T-cell (primary cell): ENCODE data around the gene ANO2. TPM values are rescaled to one million over a fixed set of nuclear protein-coding genes. Genes with fewer than 3 reads are reported as not detected.

Experiments used
- ATAC-seq, 4 experiments: fragments of 200-7000 bp in 3 of 4; fragments of 150-1000 bp in 1 of 4; cut with Tn5 transposase; replicated peaks in 1 of 4; 1 replicate in 3 of 4; 2 replicates in 1 of 4; pipeline ENCODE4 v1.10.0; 2021; ENCODE audit warnings: moderate library complexity in 3 of 4, mild to moderate bottlenecking in 2 of 4, moderate number of reproducible peaks in 1 of 4
- CTCF ChIA-PET, 2 donors: fragments of 300-600 bp; sonication (Branson Sonifier 250); formaldehyde crosslinking; loops; one replicate each; lab custom pipeline; 2022; ENCODE audit warnings: antibody characterized with exemption in 2 of 2; lab: Charles Lee
- POLR2A ChIA-PET, 2 donors: fragments of 300-600 bp; sonication (Branson Sonifier 250); formaldehyde crosslinking; loops; one replicate each; lab custom pipeline; 2022; ENCODE audit warnings: antibody characterized with exemption in 2 of 2; lab: Charles Lee
- DNase-seq, 35 experiments: peaks; one replicate each; pipeline versions ENCODE4 v3.0.0 to v3.0.0-alpha.2; 2013 to 2023
- H3K27ac ChIP-seq: one replicate; pipeline ENCODE4 v1.5.1; 2013; ENCODE audit warnings: low read length
- H3K27me3 ChIP-seq, 2 experiments: replicated peaks in 1 of 2; 1 replicate in 1 of 2; 2 replicates in 1 of 2; pipeline versions ENCODE4 v1.6.1 to v1.7.0; 2013; ENCODE audit warnings: low read length in 1 of 2, mixed read lengths in 1 of 2; ENCODE audit not compliant: control insufficient read depth in 2 of 2, insufficient read depth in 2 of 2; ENCODE audit errors: extremely low read depth in 1 of 2
- H3K36me3 ChIP-seq, 2 donors: 1 replicate in 1 of 2; 2 replicates in 1 of 2; pipeline versions ENCODE4 v1.6.1 to v1.7.0; 2013; ENCODE audit warnings: low read length in 1 of 2; ENCODE audit not compliant: control insufficient read depth in 2 of 2, insufficient read depth in 1 of 2; ENCODE audit errors: extremely low read depth in 1 of 2
- H3K4me1 ChIP-seq, 2 experiments: 1 replicate in 1 of 2; 2 replicates in 1 of 2; pipeline versions ENCODE4 v1.6.1 to v1.7.0; 2013; ENCODE audit warnings: low read length in 2 of 2, mixed read lengths in 1 of 2; ENCODE audit not compliant: insufficient read depth in 2 of 2, control insufficient read depth in 1 of 2; ENCODE audit errors: extremely low read depth in 1 of 2
- H3K4me3 ChIP-seq, 2 donors: 1 replicate in 1 of 2; 2 replicates in 1 of 2; pipeline versions ENCODE4 v1.5.1 to v1.7.0; 2013; ENCODE audit warnings: mild to moderate bottlenecking in 2 of 2, low read length in 1 of 2, moderate library complexity in 1 of 2; ENCODE audit not compliant: control insufficient read depth in 1 of 2; ENCODE audit errors: extremely low read depth in 1 of 2
- H3K9me3 ChIP-seq: 2 replicates; pipeline ENCODE4 v1.7.0; 2013
- H3K27ac Mint-ChIP-seq, 2 donors: one replicate each; pipeline ENCODE4 v1.8.0; 2020 to 2021; ENCODE audit warnings: mild to moderate bottlenecking in 2 of 2, mixed read lengths in 2 of 2
- H3K27me3 Mint-ChIP-seq, 2 donors: one replicate each; pipeline ENCODE4 v1.8.0; 2021 to 2022; ENCODE audit warnings: mixed read lengths in 2 of 2
- H3K36me3 Mint-ChIP-seq: one replicate; pipeline ENCODE4 v1.8.0; 2021; ENCODE audit warnings: mixed read lengths
- H3K4me1 Mint-ChIP-seq, 3 donors: one replicate each; pipeline ENCODE4 v1.8.0; 2020 to 2022; ENCODE audit warnings: mixed read lengths in 3 of 3, mild to moderate bottlenecking in 1 of 3
- H3K4me3 Mint-ChIP-seq, 3 donors: one replicate each; pipeline ENCODE4 v1.8.0; 2020 to 2022; ENCODE audit warnings: mild to moderate bottlenecking in 3 of 3, mixed read lengths in 3 of 3, moderate library complexity in 3 of 3
- H3K9me3 Mint-ChIP-seq, 3 donors: one replicate each; pipeline ENCODE4 v1.8.0; 2020 to 2022; ENCODE audit warnings: mixed read lengths in 3 of 3
- WGBS: methylation state at CpG from one replicate; pipeline ENCODE4 v1.1.5; 2013; ENCODE audit warnings: missing lambda C conversion rate; ENCODE audit not compliant: insufficient coverage; 5-methylcytosine and 5-hydroxymethylcytosine counted together
- total RNA-seq, 35 experiments: library from RNA in 6 of 35; stranded (reverse) in 6 of 35; fragments of 120-200 nt in 1 of 35; gene quantifications; one replicate each; pipeline versions ENCODE4 v1.2.1 to v1.2.4 and lab custom pipeline; 2013 to 2026

ANO2 gene
- total RNA-seq (not detected), total RNA-seq (lab: John Stamatoyannopoulos, UW) (0 to 0.09 (median 0) reads per million in 29 experiments)
- total RNA-seq (2013), result not detected

- H3K4me1 Mint-ChIP-seq, result peaks cover 0 to 6% (median 5%) of the 10 kb centered on the region in 3 donors
- ChIA-PET POLR2A (no interaction called here), CTCF (no interaction called here)
- DNase-seq (no peak), ATAC-seq (no peak)
- no peaks in the 10 kb centered on the region for H3K36me3 Mint-ChIP-seq
- Histone ChIP-seq H3K27me3 (peaks cover 6 to 38% of the 10 kb centered on the region in 2 experiments), H3K4me1 (no peaks in the 10 kb centered on the region), H3K27ac (no peak within 1 kb of the TSS), H3K36me3 (no peaks in the 10 kb centered on the region), H3K4me3 (no peak within 1 kb of the TSS), H3K9me3 (no peaks in the 10 kb centered on the region)
- peak within 1 kb of the TSS in 1 of 3 donors; percentile 35 for H3K4me3 Mint-ChIP-seq
- H3K27me3 Mint-ChIP-seq, result peaks cover 67 to 85% of the 10 kb centered on the region in 2 donors
- H3K27ac Mint-ChIP-seq, result no peak within 1 kb of the TSS
- WGBS, result 4% methylated on average over 61 of the region's 66 CpGs
- no peaks in the 10 kb centered on the region for H3K9me3 Mint-ChIP-seq
These were observed at the start of gene ANO2 for GRCh38 chr12:5945071-5946008. Gene ANO2, minus strand, starts transcription at chr12:5945259. Its CDS starts 42 bp downstream, at chr12:5945217.

- Histone ChIP-seq H3K4me1 (no peaks in the 10 kb centered on the region), H3K27ac (no peak overlapping the region), H3K27me3 (peaks cover 0 to 9% of the 10 kb centered on the region in 2 experiments), H3K4me3 (no peak overlapping the region), H3K9me3 (no peaks in the 10 kb centered on the region), H3K36me3 (no peaks in the 10 kb centered on the region)
- no peak overlapping the region for H3K27ac Mint-ChIP-seq
- H3K4me1 Mint-ChIP-seq, result no peaks in the 10 kb centered on the region
- ChIA-PET CTCF (interaction anchor here (0.6 to 4.4 kb wide), 10 partner anchors 14 to 297 kb away, joined by 3 to 44 read pairs (median 6); no protein-coding TSS in a partner anchor), POLR2A (no interaction called here)
- DNase-seq, result no peak
- 100% methylated on average over 1 of the region's 3 CpGs for WGBS
- H3K4me3 Mint-ChIP-seq, result no peak overlapping the region
- H3K36me3 Mint-ChIP-seq, result no peaks in the 10 kb centered on the region
- peaks cover 4 to 8% of the 10 kb centered on the region in 2 donors for H3K27me3 Mint-ChIP-seq
- no peak for ATAC-seq
- H3K9me3 Mint-ChIP-seq, result no peaks in the 10 kb centered on the region
These were observed 44.6 kb upstream of the ANO2 start for GRCh38 chr12:5989621-5990020.

GRCh38 chr12:5988659-5989116 is 43.6 kb upstream of the ANO2 start:
- POLR2A ChIA-PET, result interaction anchor here in 1 of 2 donors (0.6 kb wide), 1 partner anchor 346 kb away, joined by 3 read pairs; no protein-coding TSS in a partner anchor
- no peaks in the 10 kb centered on the region for H3K4me1 Mint-ChIP-seq
- CTCF ChIA-PET, result interaction anchor here (0.5 to 4.4 kb wide), 19 partner anchors 8 to 1132 kb away, joined by 3 to 44 read pairs (median 4); partner anchors contain the start of gene PLEKHG6 (in 1 of the 2)
- Histone ChIP-seq H3K4me1 (no peaks in the 10 kb centered on the region), H3K4me3 (no peak overlapping the region), H3K36me3 (no peaks in the 10 kb centered on the region), H3K27me3 (peaks cover 0 to 5% of the 10 kb centered on the region in 2 experiments), H3K9me3 (no peaks in the 10 kb centered on the region), H3K27ac (no peak overlapping the region)
- DNase-seq (peak; percentile 24 to 79 (median 59)), ATAC-seq (peak; percentile 81 to 89 (median 86))
- H3K4me3 Mint-ChIP-seq, result no peak overlapping the region
- no peaks in the 10 kb centered on the region for H3K36me3 Mint-ChIP-seq
- no peaks in the 10 kb centered on the region for H3K9me3 Mint-ChIP-seq
- H3K27me3 Mint-ChIP-seq, result peaks cover 0 to 1% of the 10 kb centered on the region in 2 donors
- no peak overlapping the region for H3K27ac Mint-ChIP-seq
- 2% methylated on average over 8 of the region's 10 CpGs for WGBS

GRCh38 chr12:5988088-5988487 is 43.0 kb upstream of the ANO2 start:
- Histone ChIP-seq H3K4me1 (no peaks in the 10 kb centered on the region), H3K27me3 (peaks cover 0 to 4% of the 10 kb centered on the region in 2 experiments), H3K27ac (no peak overlapping the region), H3K9me3 (no peaks in the 10 kb centered on the region), H3K4me3 (no peak overlapping the region), H3K36me3 (no peaks in the 10 kb centered on the region)
- Mint-ChIP-seq H3K36me3 (no peaks in the 10 kb centered on the region), H3K9me3 (no peaks in the 10 kb centered on the region), H3K4me3 (no peak overlapping the region), H3K4me1 (no peaks in the 10 kb centered on the region), H3K27ac (no peak overlapping the region), H3K27me3 (peaks cover 0 to 1% of the 10 kb centered on the region in 2 donors)
- ATAC-seq, result no peak
- 85% methylated on average over 3 of the region's 10 CpGs for WGBS
- POLR2A ChIA-PET, result no interaction called here
- DNase-seq, result no peak
- CTCF ChIA-PET, result interaction anchor here (0.5 to 4.4 kb wide), 18 partner anchors 9 to 322 kb away, joined by 3 to 44 read pairs (median 5); partner anchors contain the start of gene PLEKHG6 (in 1 of the 2)

GRCh38 chr12:5987573-5987972 is 42.5 kb upstream of the ANO2 start:
- ATAC-seq (no peak), DNase-seq (no peak)
- no peaks in the 10 kb centered on the region for H3K36me3 Mint-ChIP-seq
- no peak overlapping the region for H3K4me3 ChIP-seq
- H3K36me3 ChIP-seq, result no peaks in the 10 kb centered on the region
- 79% methylated on average over 3 of the region's 5 CpGs for WGBS
- no peaks in the 10 kb centered on the region for H3K9me3 ChIP-seq
- peaks cover 0 to 8% of the 10 kb centered on the region in 2 experiments for H3K27me3 ChIP-seq
- H3K4me1 ChIP-seq, result no peaks in the 10 kb centered on the region
- no peak overlapping the region for H3K4me3 Mint-ChIP-seq
- no peaks in the 10 kb centered on the region for H3K4me1 Mint-ChIP-seq
- no peak overlapping the region for H3K27ac ChIP-seq
- peaks cover 0 to 1% of the 10 kb centered on the region in 2 donors for H3K27me3 Mint-ChIP-seq
- POLR2A ChIA-PET, result interaction anchor here in 1 of 2 donors (0.6 kb wide), 1 partner anchor 77 kb away, joined by 8 read pairs; no protein-coding TSS in a partner anchor
- no peak overlapping the region for H3K27ac Mint-ChIP-seq
- H3K9me3 Mint-ChIP-seq, result no peaks in the 10 kb centered on the region
- CTCF ChIA-PET, result interaction anchor here (0.5 to 4.1 kb wide), 7 partner anchors 9 to 299 kb away, joined by 3 to 44 read pairs (median 9); no protein-coding TSS in a partner anchor

- Mint-ChIP-seq H3K4me3 (no peak overlapping the region), H3K27me3 (peaks cover 0 to 4% of the 10 kb centered on the region in 2 donors), H3K4me1 (no peaks in the 10 kb centered on the region), H3K27ac (no peak overlapping the region), H3K9me3 (no peaks in the 10 kb centered on the region), H3K36me3 (no peaks in the 10 kb centered on the region)
- Histone ChIP-seq H3K4me1 (no peaks in the 10 kb centered on the region), H3K4me3 (no peak overlapping the region), H3K27ac (no peak overlapping the region), H3K27me3 (peaks cover 0 to 8% of the 10 kb centered on the region in 2 experiments), H3K9me3 (no peaks in the 10 kb centered on the region), H3K36me3 (no peaks in the 10 kb centered on the region)
- CTCF ChIA-PET, result interaction anchor here in 1 of 2 donors (0.6 kb wide), 1 partner anchor 53 kb away, joined by 3 read pairs; no protein-coding TSS in a partner anchor
- WGBS, result 74% methylated on average over 6 of the region's 8 CpGs
- POLR2A ChIA-PET, result no interaction called here
- ATAC-seq (no peak), DNase-seq (no peak)
These were observed 40.4 kb upstream of the ANO2 start for GRCh38 chr12:5985471-5985870.
